SK-N-SH treated with all-trans-retinoic acid at 6 μM for 48 hours (cell line): Measurements from ENCODE around the gene AMTN.

ENCODE experiments used
- ARNTL ChIP-seq: fragments of 450-650 bp; formaldehyde crosslinking; IDR thresholded peaks from 2 replicates; pipeline ENCODE4 v1.5.0; 2020; ENCODE audit warnings: low read depth, mild to moderate bottlenecking, moderate library complexity, borderline replicate concordance
- BACH2 ChIP-seq: fragments of 250-450 bp; sonication (Bioruptor Pico); IDR thresholded peaks from 2 replicates; pipeline ENCODE4 v1.9.0; 2021; ENCODE audit warnings: mild to moderate bottlenecking, borderline replicate concordance
- CREB5 ChIP-seq: fragments of 250-450 bp; sonication (Bioruptor Pico); IDR thresholded peaks from 2 replicates; pipeline ENCODE4 v1.5.1; 2020; ENCODE audit warnings: low read depth, mild to moderate bottlenecking, moderate library complexity
- CSRNP3 ChIP-seq: fragments of 250-450 bp; sonication (Bioruptor Pico); IDR thresholded peaks from 2 replicates; pipeline ENCODE4 v1.5.1; 2021; ENCODE audit warnings: mild to moderate bottlenecking, moderate library complexity
- ESRRG ChIP-seq: fragments of 250-450 bp; sonication (Bioruptor Pico); IDR thresholded peaks from 2 replicates; pipeline ENCODE4 v1.6.1; 2021; ENCODE audit warnings: mild to moderate bottlenecking
- GLIS3 ChIP-seq: fragments of 250-450 bp; sonication (Bioruptor Pico); IDR thresholded peaks from 2 replicates; pipeline ENCODE4 v1.5.0; 2020; ENCODE audit warnings: mild to moderate bottlenecking, moderate library complexity
- PATZ1 ChIP-seq: fragments of 250-450 bp; sonication (Bioruptor Pico); IDR thresholded peaks from 2 replicates; pipeline ENCODE4 v1.8.0; 2020; ENCODE audit warnings: mild to moderate bottlenecking, moderate library complexity, borderline replicate concordance
- RARB ChIP-seq: fragments of 250-450 bp; sonication (Bioruptor Pico); IDR thresholded peaks from 2 replicates; pipeline ENCODE4 v1.8.0; 2021; ENCODE audit warnings: mild to moderate bottlenecking, moderate library complexity
- SNAI2 ChIP-seq: fragments of 250-450 bp; sonication (Bioruptor Pico); IDR thresholded peaks from 2 replicates; pipeline ENCODE4 v1.5.0; 2020; ENCODE audit warnings: mild to moderate bottlenecking, moderate library complexity
- TCF4 ChIP-seq: fragments of 250-450 bp; sonication (Bioruptor Pico); IDR thresholded peaks from 2 replicates; pipeline ENCODE4 v1.8.0; 2021; ENCODE audit warnings: mild to moderate bottlenecking, moderate library complexity, borderline replicate concordance
- ZFP3 ChIP-seq: fragments of 250-450 bp; sonication (Bioruptor Pico); IDR thresholded peaks from 2 replicates; pipeline ENCODE4 v1.5.0; 2020; ENCODE audit warnings: mild to moderate bottlenecking, moderate library complexity
- ZFP30 ChIP-seq: fragments of 450-650 bp; formaldehyde crosslinking; IDR thresholded peaks from 2 replicates; pipeline ENCODE4 v1.5.0; 2022; ENCODE audit warnings: mild to moderate bottlenecking, moderate library complexity

- TF ChIP-seq ARNTL (CRISPR knock-in tag): no peak
- TF ChIP-seq RARB (CRISPR knock-in tag): no peak
- no peak for TF ChIP-seq ZFP30
- no peak for TF ChIP-seq ZFP3
- no peak for TF ChIP-seq SNAI2 (CRISPR knock-in tag)
- no peak for TF ChIP-seq BACH2 (CRISPR knock-in tag)
- TF ChIP-seq CREB5 (CRISPR knock-in tag): no peak
- no peak for TF ChIP-seq PATZ1 (CRISPR knock-in tag)
- TF ChIP-seq TCF4 (CRISPR knock-in tag): no peak
- no peak for TF ChIP-seq CSRNP3
- no peak for TF ChIP-seq GLIS3 (CRISPR knock-in tag)
- no peak for TF ChIP-seq ESRRG (CRISPR knock-in tag)
These were observed 26.0 kb downstream of the AMTN start for GRCh38 chr4:70544279-70544868.
